Skeletal muscle tissue (tissue), 4 donors: ENCODE measurements around the gene UBTD1. TPM values are rescaled to one million over a fixed set of nuclear protein-coding genes. Genes with fewer than 3 reads are reported as not detected.
A peak's percentile ranks its signal among the peaks of the same experiment; 100 is the strongest.

Experiments
- H3K27ac ChIP-seq: one replicate; pipeline ENCODE4 v1.7.0; 2013; ENCODE audit warnings: mild to moderate bottlenecking, low read depth, low read length, inconsistent platforms
- H3K27me3 ChIP-seq, 3 donors: one replicate each; pipeline ENCODE4 v1.7.0; 2013; ENCODE audit warnings: low read length in 3 of 3; ENCODE audit not compliant: control insufficient read depth in 3 of 3, insufficient read depth in 3 of 3
- H3K36me3 ChIP-seq, 3 donors: one replicate each; pipeline ENCODE4 v1.7.0; 2013; ENCODE audit warnings: low read length in 3 of 3; ENCODE audit not compliant: control insufficient read depth in 3 of 3, insufficient read depth in 3 of 3
- H3K4me1 ChIP-seq, 3 donors: one replicate each; pipeline ENCODE4 v1.7.0; 2013; ENCODE audit warnings: low read length in 3 of 3, mild to moderate bottlenecking in 3 of 3; ENCODE audit not compliant: control insufficient read depth in 3 of 3, insufficient read depth in 3 of 3
- H3K4me3 ChIP-seq, 3 donors: one replicate each; pipeline ENCODE4 v1.7.0; 2013; ENCODE audit warnings: low read length in 3 of 3
- H3K9ac ChIP-seq, 3 donors: one replicate each; pipeline ENCODE4 v1.7.0; 2013; ENCODE audit warnings: low read length in 3 of 3, mild to moderate bottlenecking in 3 of 3, moderate library complexity in 2 of 3, low read depth in 1 of 3
- H3K9me3 ChIP-seq, 3 donors: one replicate each; pipeline ENCODE4 v1.7.0; 2013; ENCODE audit warnings: low read length in 3 of 3; ENCODE audit not compliant: control insufficient read depth in 3 of 3
- total RNA-seq: library from RNA; depleted of rRNA; stranded (reverse); fragments of >200 nt; gene quantifications from one replicate; pipeline ENCODE4 v1.2.3, GENCODE V29; 2014
- donor health status: Osteomylitis.

The UBTD1 gene
- total RNA-seq, 1 donor from 2014 or later: 8.4 TPM

DNA sequence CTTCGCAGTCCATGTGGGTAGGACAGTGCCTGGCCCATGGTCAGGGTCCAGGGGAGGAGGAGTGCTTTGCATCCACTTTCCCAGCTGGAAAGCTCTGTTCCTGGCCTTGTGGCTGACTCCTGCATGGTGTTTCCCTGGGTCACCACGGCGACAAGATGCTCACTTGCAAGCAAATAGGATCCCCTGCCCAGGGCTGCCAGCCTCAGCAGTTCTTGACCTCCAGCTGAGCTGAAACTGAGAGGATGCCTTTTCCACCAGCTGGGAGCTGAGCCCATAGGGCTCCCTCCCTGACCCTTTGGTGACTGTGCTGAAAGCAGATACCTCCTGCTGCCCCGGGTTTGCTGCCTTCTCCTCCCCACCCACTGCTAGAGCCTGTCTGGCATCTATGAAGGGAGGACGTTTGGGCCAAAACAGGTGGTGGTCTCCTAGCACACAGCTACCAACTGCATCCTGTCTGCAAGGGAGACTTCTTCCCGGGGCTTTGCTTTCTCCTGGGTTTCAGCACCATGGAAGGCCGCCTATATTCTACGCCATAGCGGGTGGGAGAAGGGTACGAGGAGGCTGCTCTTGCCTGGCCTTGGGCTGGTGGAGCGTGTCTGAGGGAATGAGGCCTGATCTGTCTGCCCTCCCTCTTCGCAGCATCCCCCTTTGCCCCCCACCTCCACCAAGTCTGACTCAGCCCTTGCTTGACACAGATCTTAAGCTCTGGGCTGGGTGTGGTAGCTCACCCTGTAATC, 34.4 kb downstream of the UBTD1 start:
- Histone ChIP-seq H3K9me3 (no peaks in the 10 kb centered on the region), H3K9ac (peak overlapping the region in 1 of 3 donors; percentile 16), H3K4me3 (no peak overlapping the region), H3K27me3 (no peaks in the 10 kb centered on the region), H3K36me3 (no peaks in the 10 kb centered on the region), H3K4me1 (peaks cover 8 to 21% (median 10%) of the 10 kb centered on the region in 3 donors), H3K27ac (peak overlapping the region; percentile 60)

DNA sequence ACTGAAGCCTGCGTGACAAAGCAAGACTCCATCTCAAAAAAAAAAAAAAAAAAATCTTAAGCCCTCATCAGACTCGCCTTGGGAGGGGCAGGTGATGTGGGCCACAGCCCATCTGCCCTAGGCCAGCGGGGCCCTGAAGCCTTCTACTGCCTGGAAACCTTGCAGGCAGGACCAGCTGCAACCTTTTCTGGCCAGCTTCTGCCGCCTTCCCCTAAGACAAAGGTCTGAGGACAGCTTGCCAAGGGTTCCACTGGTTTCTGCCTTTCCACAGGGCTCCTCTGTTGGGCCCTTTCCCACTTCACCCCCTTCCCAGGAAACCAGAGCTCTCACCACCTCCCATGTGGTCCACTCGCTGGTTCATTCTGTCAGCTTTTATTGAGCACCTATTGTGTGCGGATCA, 35.2 kb downstream of the UBTD1 start:
- no peaks in the 10 kb centered on the region for H3K36me3 ChIP-seq
- no peaks in the 10 kb centered on the region for H3K27me3 ChIP-seq
- no peak overlapping the region for H3K4me3 ChIP-seq
- no peaks in the 10 kb centered on the region for H3K9me3 ChIP-seq
- no peak overlapping the region for H3K9ac ChIP-seq
- H3K4me1 ChIP-seq: peaks cover 8 to 27% (median 15%) of the 10 kb centered on the region in 3 donors
- H3K27ac ChIP-seq: no peak overlapping the region

DNA sequence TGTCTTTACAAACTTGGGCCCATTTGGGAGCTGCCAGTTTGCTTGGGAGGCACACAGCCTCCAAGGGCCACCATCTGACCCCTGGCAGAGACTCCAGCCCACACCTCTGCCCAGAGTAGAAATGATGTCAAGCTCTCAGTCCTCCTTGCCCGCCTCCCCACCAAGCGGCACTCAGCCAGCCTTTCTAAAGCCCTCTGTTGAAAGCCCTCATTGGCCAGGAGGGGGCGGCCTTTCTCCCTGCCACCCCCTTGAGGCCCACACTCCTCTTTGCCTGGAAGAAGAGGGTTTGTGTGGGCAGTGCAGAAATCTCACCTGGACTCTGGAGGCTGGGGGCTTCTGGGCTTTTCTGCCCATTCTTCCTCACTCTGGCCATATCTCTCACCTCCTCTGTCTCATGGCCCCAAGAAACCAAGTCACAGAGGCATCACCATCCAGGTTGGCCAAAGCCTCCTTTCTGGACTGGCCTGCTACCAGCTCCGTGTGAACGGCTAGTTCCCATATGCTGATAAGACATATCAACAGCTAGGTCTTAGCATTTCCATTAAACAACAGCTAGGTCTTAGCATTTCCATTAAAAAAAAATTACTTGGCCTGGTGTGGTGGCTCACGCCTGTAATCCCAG, 36.1 kb downstream of the UBTD1 start:
- H3K9ac ChIP-seq: no peak overlapping the region
- H3K4me1 ChIP-seq: peaks cover 8 to 33% (median 19%) of the 10 kb centered on the region in 3 donors
- no peaks in the 10 kb centered on the region for H3K36me3 ChIP-seq
- no peak overlapping the region for H3K27ac ChIP-seq
- no peaks in the 10 kb centered on the region for H3K9me3 ChIP-seq
- no peaks in the 10 kb centered on the region for H3K27me3 ChIP-seq
- H3K4me3 ChIP-seq: no peak overlapping the region

DNA sequence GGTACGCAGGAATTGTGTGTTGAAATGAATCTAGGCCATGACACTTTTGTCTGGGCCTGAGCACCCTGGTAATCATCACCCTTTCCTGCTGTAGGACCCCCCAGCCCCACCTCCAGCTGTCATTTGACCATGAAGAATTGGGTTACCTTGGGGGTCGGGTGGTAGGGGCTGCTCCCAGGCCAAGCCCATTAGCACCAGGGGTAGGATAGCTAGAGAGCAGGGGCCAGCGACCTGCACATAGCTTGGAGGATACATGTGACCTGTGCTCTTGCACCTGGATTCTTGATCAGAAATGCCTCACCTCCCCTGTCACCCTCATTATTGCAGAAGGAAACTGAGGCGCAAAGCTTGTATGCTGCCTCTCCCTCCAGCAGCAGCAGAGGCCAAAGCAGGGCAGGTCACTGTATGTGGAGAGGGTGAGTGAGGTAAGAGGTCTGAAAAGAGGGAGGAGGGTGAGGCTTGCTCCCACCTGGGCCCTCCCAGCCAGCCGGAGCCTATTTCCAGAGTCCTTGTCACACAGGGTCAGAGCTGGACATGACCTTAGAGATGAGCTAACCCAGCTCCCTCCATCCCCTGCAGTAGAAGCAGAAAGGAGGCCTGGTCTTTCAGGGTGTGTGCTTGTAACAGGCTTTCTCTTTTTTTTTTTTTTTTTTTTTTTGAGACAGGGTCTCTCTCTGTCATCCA, 38.6 kb downstream of the UBTD1 start:
- Histone ChIP-seq H3K36me3 (no peaks in the 10 kb centered on the region), H3K4me3 (no peak overlapping the region), H3K9ac (no peak overlapping the region), H3K27me3 (no peaks in the 10 kb centered on the region), H3K4me1 (peaks cover 24 to 56% (median 36%) of the 10 kb centered on the region in 3 donors), H3K27ac (no peak overlapping the region), H3K9me3 (no peaks in the 10 kb centered on the region)

DNA sequence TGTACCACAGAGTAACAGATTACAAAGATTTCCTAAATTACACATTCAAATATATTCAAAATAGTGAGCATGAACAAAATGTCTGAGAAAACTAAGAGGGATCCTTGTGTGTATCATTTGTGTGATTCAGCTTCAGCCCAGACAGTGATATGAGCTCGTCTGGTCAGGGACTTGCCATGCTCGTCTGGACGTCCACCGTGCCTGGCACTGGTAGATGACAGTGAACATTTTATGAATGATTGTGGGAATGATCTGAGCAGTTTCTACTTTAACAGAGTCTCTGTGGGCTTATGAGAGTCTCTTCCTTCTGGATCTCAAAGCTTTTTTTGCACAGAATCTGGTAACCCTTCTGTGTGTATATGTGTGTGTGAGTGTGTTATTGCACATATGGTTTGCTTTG, 39.7 kb downstream of the UBTD1 start:
- Histone ChIP-seq H3K4me3 (no peak overlapping the region), H3K4me1 (peaks cover 31 to 58% (median 39%) of the 10 kb centered on the region in 3 donors), H3K27me3 (no peaks in the 10 kb centered on the region), H3K36me3 (no peaks in the 10 kb centered on the region), H3K9ac (no peak overlapping the region), H3K27ac (no peak overlapping the region), H3K9me3 (no peaks in the 10 kb centered on the region)

DNA sequence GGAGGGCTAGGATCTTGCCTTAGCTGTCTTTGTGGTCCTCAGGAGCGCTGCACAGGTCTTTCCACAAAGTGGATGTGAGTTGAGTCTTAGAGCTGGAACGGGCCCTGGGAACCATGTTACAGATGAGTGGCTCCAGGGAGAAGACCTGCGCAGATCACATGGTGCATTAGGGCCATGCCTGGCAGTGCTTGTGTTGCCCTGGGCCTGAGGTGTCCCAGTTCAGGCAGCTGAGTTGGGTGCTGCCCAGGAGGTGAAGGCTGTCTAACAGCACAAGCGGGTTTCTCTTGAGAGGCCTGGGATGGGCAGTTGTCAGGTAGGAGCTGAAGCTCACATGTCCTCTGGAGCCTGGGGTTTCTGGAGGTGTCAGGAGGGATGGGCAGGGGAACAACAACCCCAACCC, 40.1 kb downstream of the UBTD1 start:
- Histone ChIP-seq H3K9ac (no peak overlapping the region), H3K36me3 (no peaks in the 10 kb centered on the region), H3K27me3 (no peaks in the 10 kb centered on the region), H3K4me1 (peaks cover 34 to 62% (median 43%) of the 10 kb centered on the region in 3 donors), H3K27ac (no peak overlapping the region), H3K9me3 (no peaks in the 10 kb centered on the region), H3K4me3 (no peak overlapping the region)

DNA sequence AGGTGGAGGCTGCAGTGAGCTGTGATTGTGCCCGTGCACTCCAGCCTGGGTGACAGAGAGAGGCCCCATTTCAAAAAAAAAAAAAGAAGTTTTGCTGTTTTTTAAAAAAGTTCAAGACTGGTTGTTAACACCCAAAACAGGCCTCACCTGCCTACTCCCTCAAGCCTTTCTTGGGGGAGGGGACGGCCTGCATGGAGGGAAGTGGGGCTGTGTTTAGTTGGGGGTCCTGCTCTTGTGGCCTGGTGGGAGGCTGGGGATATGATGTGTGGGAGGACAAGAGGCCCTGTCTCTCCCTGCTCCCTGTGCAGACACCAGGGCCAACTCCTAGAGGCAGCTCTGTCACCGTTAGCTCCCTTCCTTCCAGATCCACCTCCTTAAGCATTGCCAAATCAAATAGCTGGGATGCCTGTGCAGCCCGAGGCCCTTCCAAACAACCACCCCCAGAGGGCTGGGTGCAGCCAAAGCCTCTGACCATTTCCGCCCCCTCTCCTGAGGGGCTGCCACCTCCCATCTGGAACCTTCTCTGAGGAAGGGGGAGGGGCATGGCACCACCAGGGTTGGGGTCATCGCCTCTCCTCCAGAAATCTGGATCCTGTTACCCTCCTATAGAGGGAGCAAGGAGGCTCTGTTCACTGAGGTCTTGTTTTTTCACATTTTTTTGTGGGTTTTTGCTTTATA, 40.9 kb downstream of the UBTD1 start:
- H3K4me1 ChIP-seq: peaks cover 31 to 54% (median 41%) of the 10 kb centered on the region in 3 donors
- peak overlapping the region; percentile 89 for H3K27ac ChIP-seq
- no peaks in the 10 kb centered on the region for H3K36me3 ChIP-seq
- no peak overlapping the region for H3K4me3 ChIP-seq
- H3K9ac ChIP-seq: no peak overlapping the region
- no peaks in the 10 kb centered on the region for H3K9me3 ChIP-seq
- no peaks in the 10 kb centered on the region for H3K27me3 ChIP-seq

DNA sequence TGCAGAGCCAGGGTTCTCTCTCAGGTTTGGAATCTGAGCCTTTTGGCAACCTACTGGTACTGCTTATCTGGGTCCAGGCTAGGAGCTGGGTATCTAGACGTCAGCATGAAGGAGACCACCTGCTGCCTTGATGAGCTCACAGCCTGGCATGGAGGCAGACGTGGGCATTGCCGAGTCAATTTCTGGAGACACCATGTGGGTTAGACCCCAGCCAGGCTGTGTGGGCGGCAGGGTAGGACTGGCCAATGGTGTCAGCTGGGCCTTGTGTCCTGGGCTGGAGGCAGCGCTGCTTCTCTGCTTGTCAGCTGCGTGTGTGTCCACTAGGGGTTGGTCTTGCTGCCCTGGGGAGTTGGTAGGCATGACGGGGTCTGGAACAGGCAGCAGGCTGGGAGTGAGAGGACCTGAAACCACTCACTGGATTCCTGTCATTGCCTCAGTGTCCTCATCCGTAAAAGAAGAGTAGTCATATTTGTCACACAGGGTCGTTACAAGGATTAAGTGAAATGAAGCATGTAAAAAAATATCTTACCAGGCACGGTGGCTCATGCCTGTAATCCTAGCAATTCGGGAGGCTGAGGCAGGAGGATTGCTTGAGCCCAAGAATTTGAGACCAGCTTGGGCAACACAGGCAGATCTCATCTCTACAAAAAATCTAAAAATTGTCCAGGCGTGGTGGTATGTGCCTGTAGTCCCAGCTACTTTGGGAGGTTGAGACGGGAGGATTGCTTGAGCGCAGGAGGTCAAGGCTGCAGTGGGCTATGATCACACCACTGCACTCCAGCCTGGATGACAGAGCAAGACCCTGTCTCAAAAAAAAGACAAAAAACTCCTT, 42.2 kb downstream of the UBTD1 start:
- no peaks in the 10 kb centered on the region for H3K36me3 ChIP-seq
- no peaks in the 10 kb centered on the region for H3K27me3 ChIP-seq
- H3K4me3 ChIP-seq: no peak overlapping the region
- H3K27ac ChIP-seq: peak overlapping the region; percentile 89
- no peak overlapping the region for H3K9ac ChIP-seq
- H3K4me1 ChIP-seq: peaks cover 31 to 49% (median 41%) of the 10 kb centered on the region in 3 donors
- no peaks in the 10 kb centered on the region for H3K9me3 ChIP-seq
